ENCODE measurements around the gene MYO19. TPM values are rescaled to one million over a fixed set of nuclear protein-coding genes. Genes with fewer than 3 reads are reported as not detected.
"Not testable (repeated sequence)": the region's sequence is repeated elsewhere in the genome, so short reads cannot be mapped to it uniquely, and the experiment has no call there.

Gene MYO19
- total and polyA plus RNA-seq, 8 donors = 11.8 to 311 (median 112) TPM

DNA sequence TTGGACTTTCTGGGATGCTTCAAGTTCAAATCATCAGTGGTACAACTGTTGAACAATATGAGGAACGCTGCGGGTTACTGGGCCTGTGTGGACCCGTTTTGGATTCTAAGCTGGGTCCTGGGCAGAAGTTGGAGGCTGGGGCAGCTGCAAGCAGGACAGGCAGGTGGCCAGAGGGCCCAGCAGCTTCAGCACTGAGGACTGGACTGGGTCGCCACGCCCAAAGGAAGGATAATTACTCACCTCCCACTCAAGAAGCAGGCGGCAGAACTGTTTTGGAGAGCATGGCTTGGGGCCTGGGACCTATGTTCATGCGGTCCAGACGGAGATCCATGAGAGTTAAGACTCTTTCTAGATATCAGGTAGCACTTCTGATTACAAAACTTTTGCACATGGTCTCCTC, 49.6 kb downstream of the MYO19 start:
- Histone ChIP-seq H3K27me3 (peaks cover 0 to 17% (median 5%) of the 10 kb centered on the region in 3 donors), H3K36me3 (peaks cover 0 to 4% (median 0%) of the 10 kb centered on the region in 4 donors), H3K4me1 (peaks cover 21 to 54% (median 45%) of the 10 kb centered on the region in 4 donors), H3K9me3 (no peaks in the 10 kb centered on the region), H3K4me3 (no peak overlapping the region), H3K27ac (no peak overlapping the region)
- DNase-seq = no peak
- WGBS, 5 donors = 85 to 91% (median 89%) methylated on average over 8 of the region's 8 CpGs
- intact Hi-C loops (cut with DNase I; ENCODE audit: low total_unique reads) = no loop called here
- TF ChIP-seq, protein P1, sequence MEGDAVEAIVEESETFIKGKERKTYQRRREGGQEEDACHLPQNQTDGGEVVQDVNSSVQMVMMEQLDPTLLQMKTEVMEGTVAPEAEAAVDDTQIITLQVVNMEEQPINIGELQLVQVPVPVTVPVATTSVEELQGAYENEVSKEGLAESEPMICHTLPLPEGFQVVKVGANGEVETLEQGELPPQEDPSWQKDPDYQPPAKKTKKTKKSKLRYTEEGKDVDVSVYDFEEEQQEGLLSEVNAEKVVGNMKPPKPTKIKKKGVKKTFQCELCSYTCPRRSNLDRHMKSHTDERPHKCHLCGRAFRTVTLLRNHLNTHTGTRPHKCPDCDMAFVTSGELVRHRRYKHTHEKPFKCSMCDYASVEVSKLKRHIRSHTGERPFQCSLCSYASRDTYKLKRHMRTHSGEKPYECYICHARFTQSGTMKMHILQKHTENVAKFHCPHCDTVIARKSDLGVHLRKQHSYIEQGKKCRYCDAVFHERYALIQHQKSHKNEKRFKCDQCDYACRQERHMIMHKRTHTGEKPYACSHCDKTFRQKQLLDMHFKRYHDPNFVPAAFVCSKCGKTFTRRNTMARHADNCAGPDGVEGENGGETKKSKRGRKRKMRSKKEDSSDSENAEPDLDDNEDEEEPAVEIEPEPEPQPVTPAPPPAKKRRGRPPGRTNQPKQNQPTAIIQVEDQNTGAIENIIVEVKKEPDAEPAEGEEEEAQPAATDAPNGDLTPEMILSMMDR (IDR thresholded peaks at IDR 0.05) = no peak
- TF ChIP-seq POLR2AphosphoS5 (IDR thresholded peaks at IDR 0.05) (no peak), POLR2A (IDR thresholded peaks at IDR 0.05) (no peak), EP300 (IDR thresholded peaks at IDR 0.05) (no peak)

DNA sequence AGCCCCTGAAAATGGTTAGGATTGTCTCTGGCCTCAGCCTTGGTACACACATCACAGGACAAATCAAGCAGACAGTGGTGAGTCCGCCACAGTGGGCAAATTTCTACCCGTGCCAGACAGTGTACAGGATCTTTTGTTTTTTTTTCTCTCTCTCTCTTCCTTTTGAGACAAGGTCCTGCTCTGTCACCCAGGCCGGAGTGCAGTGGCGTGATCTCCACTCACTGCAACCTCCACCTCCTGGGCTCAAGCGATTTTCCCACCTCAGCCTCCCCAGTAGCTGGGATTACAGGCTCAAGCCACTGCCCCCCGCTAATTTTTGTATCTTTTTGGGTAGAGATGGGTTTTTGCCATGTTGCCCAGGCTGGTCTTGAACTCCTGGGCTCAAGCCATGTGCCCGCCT, 50.6 kb downstream of the MYO19 start:
- DNase-seq; intact Hi-C loops (cut with DNase I; ENCODE audit: low total_unique reads); H3K9me3 ChIP-seq; H3K27ac ChIP-seq; H3K4me3 ChIP-seq; H3K36me3 ChIP-seq: not testable (repeated sequence)
- WGBS, 5 donors = 86 to 92% (median 90%) methylated on average over 7 of the region's 7 CpGs
- Histone ChIP-seq H3K27me3 (peaks cover 0 to 17% (median 5%) of the 10 kb centered on the region in 3 donors), H3K4me1 (peaks cover 21 to 45% (median 41%) of the 10 kb centered on the region in 4 donors)

DNA sequence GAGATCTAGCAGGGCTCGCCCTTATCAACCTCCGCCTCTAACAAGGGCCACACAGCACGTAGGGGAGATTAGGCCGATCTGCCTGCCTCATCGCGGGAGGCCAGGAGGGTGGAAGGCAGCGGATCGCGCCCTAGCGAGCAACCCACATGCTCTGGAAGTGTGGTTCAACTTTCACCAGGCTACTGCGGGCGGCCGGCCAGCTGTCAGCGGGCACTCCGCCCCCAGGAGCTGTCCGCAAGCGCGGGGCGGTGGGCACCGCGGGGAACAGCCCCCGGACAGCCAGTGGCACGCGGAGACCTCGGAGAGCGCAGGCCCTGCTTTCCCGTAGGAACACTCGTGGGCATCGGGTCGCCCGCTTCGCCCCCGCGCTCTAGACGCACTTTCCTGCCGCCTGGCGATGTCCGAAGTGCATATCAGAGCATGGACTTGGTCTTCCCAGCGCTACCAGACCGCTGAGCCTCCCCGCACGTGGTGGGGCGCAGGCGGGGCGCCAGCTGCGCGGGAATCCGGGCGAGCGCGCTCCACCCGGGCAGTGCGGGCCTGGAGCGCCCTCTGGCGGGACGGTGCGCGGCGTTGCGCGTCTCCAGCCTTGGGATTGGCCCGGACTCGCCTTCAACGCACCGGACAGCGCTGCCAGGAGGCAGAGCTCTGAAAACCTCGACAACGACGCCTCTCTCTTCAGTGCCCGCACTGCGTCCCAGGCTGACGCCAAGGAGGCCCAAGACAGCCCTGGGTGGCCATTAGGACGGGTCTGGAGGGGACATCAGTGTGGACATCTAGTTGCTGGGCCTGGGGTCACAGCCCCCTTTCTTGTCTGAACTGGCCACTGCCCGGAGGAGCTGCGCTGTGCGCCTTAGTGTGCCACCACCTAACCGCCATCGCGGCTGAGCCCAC, 51.8 kb downstream of the MYO19 start:
- 5 to 9% (median 6%) methylated on average over 25 to 79 of the region's 79 CpGs for WGBS, 5 donors
- Histone ChIP-seq H3K36me3 (no peaks in the 10 kb centered on the region), H3K27me3 (peaks cover 0 to 17% (median 5%) of the 10 kb centered on the region in 3 donors), H3K4me1 (peaks cover 21 to 34% (median 31%) of the 10 kb centered on the region in 4 donors), H3K9me3 (no peaks in the 10 kb centered on the region), H3K27ac (peak overlapping the region in 2 of 5 donors; percentile 25 to 29), H3K4me3 (peak overlapping the region; percentile 43 to 65 (median 52))
- intact Hi-C loops (cut with DNase I; ENCODE audit: low total_unique reads) = no loop called here
- TF ChIP-seq, protein P1 (IDR thresholded peaks at IDR 0.05) = peak in 5 of 7 experiments; percentile 56 to 97 (median 85)
- TF ChIP-seq POLR2AphosphoS5 (IDR thresholded peaks at IDR 0.05) (peak in 2 of 3 donors; percentile 52 to 70), POLR2A (IDR thresholded peaks at IDR 0.05) (no peak)
- DNase-seq = peak; percentile 91 to 95

DNA sequence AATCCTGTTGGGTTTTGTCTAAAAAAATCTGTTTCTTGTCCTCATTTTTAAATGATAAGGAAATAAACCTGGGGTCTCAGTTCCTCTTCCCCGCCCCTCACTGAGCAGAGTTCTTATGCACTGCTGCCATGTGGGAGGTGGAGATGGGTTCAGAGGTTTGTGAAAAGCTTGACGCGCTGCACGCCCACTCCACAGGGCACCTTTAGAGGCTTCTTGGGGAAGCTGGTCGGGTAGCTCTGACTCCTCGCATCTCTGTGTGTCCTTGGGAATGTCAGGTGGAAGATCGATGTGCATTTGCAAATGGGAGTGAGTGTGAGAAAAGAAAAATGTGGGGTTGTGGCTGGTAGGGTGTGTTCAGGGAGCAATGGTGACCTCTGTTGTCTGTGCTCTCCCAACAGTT, 52.8 kb downstream of the MYO19 start:
- peaks cover 17 to 25% (median 23%) of the 10 kb centered on the region in 4 donors for H3K4me1 ChIP-seq
- H3K27me3 ChIP-seq = peaks cover 0 to 17% (median 5%) of the 10 kb centered on the region in 3 donors
- H3K4me3 ChIP-seq = no peak overlapping the region
- no peaks in the 10 kb centered on the region for H3K9me3 ChIP-seq
- 69 to 75% (median 71%) methylated on average over 7 of the region's 7 CpGs for WGBS, 5 donors
- TF ChIP-seq POLR2AphosphoS5 (IDR thresholded peaks at IDR 0.05) = no peak
- TF ChIP-seq, protein P1 (IDR thresholded peaks at IDR 0.05) = no peak
- H3K27ac ChIP-seq = no peak overlapping the region
- no peaks in the 10 kb centered on the region for H3K36me3 ChIP-seq
- no peak for DNase-seq
- intact Hi-C loops (cut with DNase I; ENCODE audit: low total_unique reads) = no loop called here

Measured in stomach (tissue), 9 donors.